H1 (cell line): Measurements from ENCODE around the gene ZBTB11. TPM values are rescaled to one million over a fixed set of nuclear protein-coding genes. Genes with fewer than 3 reads are reported as not detected.

Experiments
- ASH2L ChIP-seq: fragments of 200-600, 300-600 bp; sonication (generic); IDR thresholded peaks from one replicate; pipeline ENCODE4 v1.7.1; 2017; ENCODE audit warnings: low read length
- BRCA1 ChIP-seq: IDR thresholded peaks from 2 replicates; pipeline ENCODE4 v1.6.1; 2012; ENCODE audit warnings: low read depth, low read length, improper control_type of control experiment
- FOSL1 ChIP-seq: IDR thresholded peaks from 2 replicates; pipeline ENCODE4 v1.6.1; 2011; ENCODE audit warnings: mild to moderate bottlenecking, low read depth, low read length, moderate library complexity; ENCODE audit not compliant: insufficient read depth
- RBBP5 ChIP-seq: IDR thresholded peaks from 2 replicates; pipeline ENCODE4 v1.7.1; 2012; ENCODE audit warnings: low read depth, mild to moderate bottlenecking, inconsistent platforms, low read length, moderate library complexity, borderline replicate concordance
- TBP ChIP-seq: IDR thresholded peaks from 2 replicates; pipeline ENCODE4 v1.6.1; 2011; ENCODE audit warnings: low read depth, low read length, improper control_type of control experiment
- polyA plus RNA-seq, 7 experiments: library from polyadenylated mRNA; depleted of rRNA in 3 of 7; stranded (reverse) in 5 of 7; unstranded in 2 of 7; fragments of >200 nt in 5 of 7; fragments of 200-250 nt in 2 of 7; gene quantifications; 1 replicate in 5 of 7; 2 replicates in 1 of 7; 4 replicates in 1 of 7; pipeline versions ENCODE4 v1.2.1 to v1.2.3, GENCODE V29; 2011 to 2013; ENCODE audit warnings: missing spikeins in 2 of 7, mixed read lengths in 2 of 7
- total RNA-seq: library from RNA; stranded (reverse); fragmentation: NEBNext Ultra II Directional; extraction: Animal tissue kit (Norgen Biotek cat#: 25700); gene quantifications from 2 replicates; pipeline ENCODE4 v1.2.1, GENCODE V29; 2021

ZBTB11 gene
- total and polyA plus RNA-seq, 2 of the 8 experiments (the other 6 are each of a cell fraction or from before 2014, with no cell fraction given) = 3.0 to 14.0 TPM

DNA sequence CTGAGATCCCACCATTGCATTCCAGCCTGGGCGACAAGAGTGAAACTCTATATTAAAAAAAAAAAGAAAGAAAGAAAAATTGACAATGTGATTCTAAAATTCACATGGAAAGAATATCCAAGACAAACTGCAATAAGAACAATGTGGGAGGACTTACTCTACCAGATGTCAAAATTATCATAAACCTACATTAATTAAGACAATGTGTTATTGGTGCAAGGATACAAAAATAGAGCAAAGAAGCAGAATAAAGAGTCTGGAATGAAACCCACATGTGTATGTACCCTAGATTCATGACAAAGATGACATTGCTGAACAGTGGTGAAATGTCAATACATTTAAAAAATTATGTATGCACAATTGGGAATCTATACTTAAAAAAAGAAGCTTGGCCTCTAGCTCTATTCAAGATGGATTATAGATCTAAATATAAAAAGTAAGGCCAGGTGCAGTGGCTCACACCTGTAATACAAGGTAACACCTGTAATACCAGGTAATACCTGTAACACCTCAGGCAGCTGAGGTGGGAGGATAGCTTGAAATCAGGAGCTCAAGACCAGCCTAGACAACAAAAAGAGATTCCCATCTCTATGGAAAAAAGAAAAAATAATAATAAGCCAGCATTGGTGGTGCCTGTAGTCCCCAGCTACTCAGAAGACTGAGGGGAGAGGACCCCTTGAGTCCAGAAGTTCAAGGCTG is 45.7 kb downstream of the ZBTB11 start (continued):
- TF ChIP-seq RBBP5 (no peak), FOSL1 (no peak), TBP (no peak), ASH2L (no peak), BRCA1 (no peak)
